ENCODE data around the gene NRXN3. TPM values are rescaled to one million over a fixed set of nuclear protein-coding genes. Genes with fewer than 3 reads are reported as not detected.

The NRXN3 gene
- total RNA-seq, 1 experiment from 2014 or later, result 1.1 TPM

DNA sequence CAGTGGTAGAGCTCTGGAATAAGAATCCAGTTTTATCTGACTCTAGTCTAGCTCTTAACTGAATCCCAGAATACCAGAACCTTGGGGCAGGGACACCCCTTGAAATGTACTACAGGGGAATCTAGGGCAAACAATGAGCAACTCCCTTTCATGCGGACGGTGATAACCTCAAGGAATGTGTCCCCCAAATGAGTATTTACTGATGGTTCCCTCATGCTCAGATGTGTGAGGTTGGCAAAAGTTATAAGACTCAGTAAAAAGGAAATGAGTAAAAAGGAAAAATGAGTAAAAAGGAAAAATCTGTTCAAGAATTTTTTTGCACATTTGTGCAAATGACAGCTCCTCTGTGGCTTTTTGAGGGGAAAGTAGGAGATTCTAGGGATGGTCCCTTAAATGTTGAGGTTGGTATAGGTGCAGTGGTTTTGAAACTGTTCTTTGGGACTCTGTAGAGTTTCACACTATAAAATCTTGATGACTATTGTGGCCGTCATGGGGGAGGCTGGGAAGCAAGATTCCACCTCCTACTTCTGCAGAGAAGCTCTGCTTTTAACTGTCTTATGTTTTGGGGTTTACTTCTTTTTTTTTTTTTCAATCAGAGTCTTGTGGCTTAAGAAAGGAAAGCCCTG is 58.6 kb downstream of the NRXN3 start:
- BruUV-seq (replicated peaks), result no TSS peak
- H3F3A ChIP-seq (ENCODE audit: low read length, unreplicated experiment), result no peaks in the 10 kb centered on the region
- H3K9me2 ChIP-seq (replicated peaks; ENCODE audit: low read length), result no peaks in the 10 kb centered on the region
- POLR2A ChIA-PET (ENCODE audit: unreplicated experiment), result no interaction called here
- no peak overlapping the region for H2AFZ ChIP-seq (ENCODE audit: low read length)
- H3K4me1 ChIP-seq (ENCODE audit: insufficient read depth, low read length), result no peaks in the 10 kb centered on the region
- intact Hi-C loops (cut with micrococcal nuclease), result no loop called here
- H3K9ac ChIP-seq (ENCODE audit: low read length), result no peak overlapping the region
- TF ChIP-seq EZH2 (IDR thresholded peaks at IDR 0.05; ENCODE audit: low read length, unreplicated experiment) (no peak), EZH2phosphoT487 (IDR thresholded peaks at IDR 0.05; ENCODE audit: borderline replicate concordance, low read length) (no peak)
- TF ChIP-seq, protein P1, sequence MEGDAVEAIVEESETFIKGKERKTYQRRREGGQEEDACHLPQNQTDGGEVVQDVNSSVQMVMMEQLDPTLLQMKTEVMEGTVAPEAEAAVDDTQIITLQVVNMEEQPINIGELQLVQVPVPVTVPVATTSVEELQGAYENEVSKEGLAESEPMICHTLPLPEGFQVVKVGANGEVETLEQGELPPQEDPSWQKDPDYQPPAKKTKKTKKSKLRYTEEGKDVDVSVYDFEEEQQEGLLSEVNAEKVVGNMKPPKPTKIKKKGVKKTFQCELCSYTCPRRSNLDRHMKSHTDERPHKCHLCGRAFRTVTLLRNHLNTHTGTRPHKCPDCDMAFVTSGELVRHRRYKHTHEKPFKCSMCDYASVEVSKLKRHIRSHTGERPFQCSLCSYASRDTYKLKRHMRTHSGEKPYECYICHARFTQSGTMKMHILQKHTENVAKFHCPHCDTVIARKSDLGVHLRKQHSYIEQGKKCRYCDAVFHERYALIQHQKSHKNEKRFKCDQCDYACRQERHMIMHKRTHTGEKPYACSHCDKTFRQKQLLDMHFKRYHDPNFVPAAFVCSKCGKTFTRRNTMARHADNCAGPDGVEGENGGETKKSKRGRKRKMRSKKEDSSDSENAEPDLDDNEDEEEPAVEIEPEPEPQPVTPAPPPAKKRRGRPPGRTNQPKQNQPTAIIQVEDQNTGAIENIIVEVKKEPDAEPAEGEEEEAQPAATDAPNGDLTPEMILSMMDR (conservative IDR thresholded peaks at IDR 0.05; ENCODE audit: low read depth, low read length), result no peak
- DNase-seq, result no peak
- H3K4me2 ChIP-seq (ENCODE audit: low read length), result no peak overlapping the region
- no peaks in the 10 kb centered on the region for H3K9me3 ChIP-seq (ENCODE audit: low read length)
- H3K79me2 ChIP-seq (ENCODE audit: low read length), result no peaks in the 10 kb centered on the region
- no peak overlapping the region for H3K4me3 ChIP-seq (ENCODE audit: low read length)
- no peaks in the 10 kb centered on the region for H3K36me3 ChIP-seq (ENCODE audit: low read depth, low read length)
- no peaks in the 10 kb centered on the region for H4K20me1 ChIP-seq (ENCODE audit: low read length)
- CTCF ChIA-PET, result no interaction called here
- no peak overlapping the region for H3K27ac ChIP-seq (ENCODE audit: low read length)
- H3K27me3 ChIP-seq (ENCODE audit: low read length), result no peaks in the 10 kb centered on the region
- ATAC-seq, result no peak

DNA sequence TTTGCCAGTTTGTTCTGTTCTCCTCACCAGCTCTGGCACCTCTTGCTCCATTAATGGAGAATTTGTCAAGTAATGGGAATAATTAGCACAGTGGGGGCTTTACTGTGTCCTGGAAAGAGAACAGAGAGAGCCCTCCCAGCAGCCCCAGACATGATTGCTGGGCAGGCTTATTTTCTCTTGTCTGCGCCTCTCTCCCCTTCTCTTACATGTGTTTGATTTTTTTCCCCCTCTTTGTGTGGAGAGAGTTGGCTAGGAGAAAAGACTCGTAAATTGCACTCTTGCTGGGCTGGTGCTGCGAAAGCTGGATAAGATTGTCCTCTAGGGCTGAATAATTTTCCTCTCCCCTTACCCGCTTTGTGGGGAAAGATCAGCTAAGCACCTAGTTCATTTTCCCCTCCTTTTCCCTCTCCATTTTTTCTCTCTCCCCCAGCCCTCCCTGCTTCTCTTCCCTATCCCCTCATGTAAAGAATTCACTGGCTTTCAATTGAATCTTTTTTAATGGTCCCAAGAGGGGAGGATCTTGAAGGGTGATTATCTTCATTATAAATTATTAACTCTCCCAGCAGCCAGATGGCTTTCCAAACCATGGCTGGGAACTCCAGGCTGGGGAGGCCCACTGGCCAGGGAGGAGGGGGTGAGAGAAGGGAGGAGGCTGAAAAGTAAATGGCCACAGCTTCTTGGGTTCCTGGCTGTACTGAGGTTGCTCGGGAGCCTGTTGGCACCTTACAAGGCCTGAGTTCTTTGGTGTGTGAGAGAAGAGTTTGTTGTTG is 62.2 kb downstream of the NRXN3 start:
- no peak overlapping the region for H3K4me3 ChIP-seq (ENCODE audit: low read length)
- POLR2A ChIA-PET (ENCODE audit: unreplicated experiment), result no interaction called here
- no TSS peak for BruUV-seq (replicated peaks)

More for the DNA sequence above, 62.2 kb downstream of the NRXN3 start:
- TF ChIP-seq, protein P1 (conservative IDR thresholded peaks at IDR 0.05; ENCODE audit: low read depth, low read length), result no peak
- TF ChIP-seq EZH2 (IDR thresholded peaks at IDR 0.05; ENCODE audit: low read length, unreplicated experiment), result no peak
- ATAC-seq (no peak), DNase-seq (no peak)
- CTCF ChIA-PET, result no interaction called here
- Histone ChIP-seq H3K4me1 (ENCODE audit: insufficient read depth, low read length) (no peaks in the 10 kb centered on the region), H3K9ac (ENCODE audit: low read length) (no peak overlapping the region), H3F3A (ENCODE audit: low read length, unreplicated experiment) (no peaks in the 10 kb centered on the region), H4K20me1 (ENCODE audit: low read length) (no peaks in the 10 kb centered on the region), H3K27ac (ENCODE audit: low read length) (no peak overlapping the region), H3K36me3 (ENCODE audit: low read depth, low read length) (no peaks in the 10 kb centered on the region), H3K9me3 (ENCODE audit: low read length) (no peaks in the 10 kb centered on the region), H3K27me3 (ENCODE audit: low read length) (no peaks in the 10 kb centered on the region), H3K9me2 (replicated peaks; ENCODE audit: low read length) (no peaks in the 10 kb centered on the region), H3K4me2 (ENCODE audit: low read length) (no peak overlapping the region), H2AFZ (ENCODE audit: low read length) (no peak overlapping the region), H3K79me2 (ENCODE audit: low read length) (no peaks in the 10 kb centered on the region)
- intact Hi-C loops (cut with micrococcal nuclease), result no loop called here
